Vagina (tissue), 2 donors: ENCODE results near the gene NEK9.

Experiments used
- CTCF ChIP-seq, 3 experiments: fragments of 450-650 bp in 2 of 3; fragments of 200-600 bp in 1 of 3; sonication (generic) in 1 of 3; IDR thresholded peaks; one replicate each; pipeline ENCODE4 v1.5.1; 2017 to 2019; ENCODE audit warnings: antibody characterized with exemption in 3 of 3, mild to moderate bottlenecking in 2 of 3, moderate library complexity in 2 of 3
- POLR2A ChIP-seq, 2 donors: fragments of 450-650 bp; IDR thresholded peaks; one replicate each; pipeline ENCODE4 v1.6.1; 2017; ENCODE audit warnings: antibody characterized with exemption in 2 of 2, mild to moderate bottlenecking in 2 of 2, moderate library complexity in 2 of 2

GRCh38 chr14:75088153-75088552 lies 38.7 kb downstream of the NEK9 start:
- TF ChIP-seq CTCF (IDR thresholded peaks at IDR 0.05) (no peak), POLR2A (IDR thresholded peaks at IDR 0.05) (no peak)
